Measurements from ENCODE around the gene G3BP2. TPM values are rescaled to one million over a fixed set of nuclear protein-coding genes. Genes with fewer than 3 reads are reported as not detected.

The G3BP2 gene
- total RNA-seq, 6 donors from 2014 or later = 42.8 to 121 (median 97.1) TPM

GRCh38 chr4:75715105-75715799 lies 42.0 kb upstream of the G3BP2 start:
- H3K4me3 ChIP-seq = no peak overlapping the region
- WGBS, 2 donors = 59 to 67% methylated on average over 4 of the region's 4 CpGs
- H3K27me3 ChIP-seq = no peaks in the 10 kb centered on the region
- DNase-seq = no peak
- TF ChIP-seq POLR2AphosphoS5 (IDR thresholded peaks at IDR 0.05) (no peak), EP300 (IDR thresholded peaks at IDR 0.05) (no peak), POLR2A (IDR thresholded peaks at IDR 0.05) (no peak), CTCF (IDR thresholded peaks at IDR 0.05) (no peak)
- ATAC-seq (ENCODE audit: low FRiP score in 2 of 2) = no peak
- H3K9me3 ChIP-seq = no peaks in the 10 kb centered on the region
- peaks cover 0 to 6% (median 0%) of the 10 kb centered on the region in 4 donors for H3K36me3 ChIP-seq
- no peaks in the 10 kb centered on the region for H3K4me1 ChIP-seq
- peak overlapping the region in 1 of 4 donors; percentile 10 for H3K27ac ChIP-seq

GRCh38 chr4:75714704-75715103 lies 41.5 kb upstream of the G3BP2 start:
- H3K9me3 ChIP-seq = no peaks in the 10 kb centered on the region
- peaks cover 0 to 6% (median 0%) of the 10 kb centered on the region in 4 donors for H3K36me3 ChIP-seq
- ATAC-seq (ENCODE audit: low FRiP score in 2 of 2) (no peak), DNase-seq (no peak)
- H3K4me3 ChIP-seq = no peak overlapping the region
- WGBS, 2 donors = 65 to 77% methylated on average over 1 of the region's 1 CpG
- H3K27me3 ChIP-seq = no peaks in the 10 kb centered on the region
- no peaks in the 10 kb centered on the region for H3K4me1 ChIP-seq
- peak overlapping the region in 1 of 4 donors; percentile 10 for H3K27ac ChIP-seq
- TF ChIP-seq POLR2AphosphoS5 (IDR thresholded peaks at IDR 0.05) = no peak
- no peak for TF ChIP-seq EP300 (IDR thresholded peaks at IDR 0.05)
- TF ChIP-seq CTCF (IDR thresholded peaks at IDR 0.05) = no peak
- no peak for TF ChIP-seq POLR2A (IDR thresholded peaks at IDR 0.05)

- ATAC-seq (ENCODE audit: low FRiP score in 2 of 2) = no peak
- Histone ChIP-seq H3K36me3 (peaks cover 0 to 6% (median 0%) of the 10 kb centered on the region in 4 donors), H3K27me3 (no peaks in the 10 kb centered on the region), H3K4me3 (no peak overlapping the region), H3K27ac (no peak overlapping the region), H3K9me3 (no peaks in the 10 kb centered on the region), H3K4me1 (no peaks in the 10 kb centered on the region)
- 92 to 97% methylated on average over 4 of the region's 4 CpGs for WGBS, 2 donors
- no peak for DNase-seq
- TF ChIP-seq POLR2AphosphoS5 (IDR thresholded peaks at IDR 0.05) = no peak
- no peak for TF ChIP-seq EP300 (IDR thresholded peaks at IDR 0.05)
- no peak for TF ChIP-seq CTCF (IDR thresholded peaks at IDR 0.05)
- TF ChIP-seq POLR2A (IDR thresholded peaks at IDR 0.05) = no peak
Observed at GRCh38 chr4:75714011-75714410, 40.8 kb upstream of the G3BP2 start.

DNA sequence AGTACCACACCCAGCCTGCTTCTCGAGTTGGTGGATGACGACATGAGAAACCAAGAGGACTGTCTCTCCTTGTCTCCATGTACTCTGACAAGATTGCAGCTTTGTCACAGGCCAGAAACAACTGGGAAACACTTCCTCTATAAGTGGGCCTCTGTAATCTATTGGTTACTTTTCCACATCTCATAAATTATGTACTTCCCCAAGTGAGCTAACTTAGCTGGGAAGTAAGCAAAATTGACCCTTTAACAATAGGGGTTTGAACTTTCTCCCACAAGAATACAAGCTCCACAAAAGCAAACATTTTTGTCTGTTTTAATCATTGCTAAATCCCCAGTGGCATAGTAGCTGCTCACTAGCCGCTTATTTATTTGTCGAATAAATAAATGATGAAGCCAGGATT lies 37.0 kb upstream of the G3BP2 start:
- 68 to 78% methylated on average over 4 of the region's 4 CpGs for WGBS, 2 donors
- DNase-seq (no peak), ATAC-seq (ENCODE audit: low FRiP score in 2 of 2) (peak in 1 of 2 donors; percentile 41)
- Histone ChIP-seq H3K4me1 (no peaks in the 10 kb centered on the region), H3K4me3 (no peak overlapping the region), H3K27me3 (no peaks in the 10 kb centered on the region), H3K36me3 (no peaks in the 10 kb centered on the region), H3K27ac (no peak overlapping the region), H3K9me3 (no peaks in the 10 kb centered on the region)
- TF ChIP-seq POLR2AphosphoS5 (IDR thresholded peaks at IDR 0.05) = no peak
- TF ChIP-seq POLR2A (IDR thresholded peaks at IDR 0.05) = no peak
- TF ChIP-seq EP300 (IDR thresholded peaks at IDR 0.05) = no peak
- TF ChIP-seq CTCF (IDR thresholded peaks at IDR 0.05) = no peak

GRCh38 chr4:75708218-75708691 lies 35.0 kb upstream of the G3BP2 start:
- no peak overlapping the region for H3K4me3 ChIP-seq
- no peaks in the 10 kb centered on the region for H3K36me3 ChIP-seq
- ATAC-seq (ENCODE audit: low FRiP score in 2 of 2) (peak; percentile 8 to 44), DNase-seq (no peak)
- no peak overlapping the region for H3K27ac ChIP-seq
- no peaks in the 10 kb centered on the region for H3K9me3 ChIP-seq
- no peaks in the 10 kb centered on the region for H3K4me1 ChIP-seq
- WGBS, 2 donors = 75 to 77% methylated on average over 3 of the region's 3 CpGs
- peak in 4 of 6 experiments; percentile 12 to 35 (median 24) for TF ChIP-seq CTCF (IDR thresholded peaks at IDR 0.05)
- no peak for TF ChIP-seq POLR2AphosphoS5 (IDR thresholded peaks at IDR 0.05)
- TF ChIP-seq EP300 (IDR thresholded peaks at IDR 0.05) = no peak
- no peak for TF ChIP-seq POLR2A (IDR thresholded peaks at IDR 0.05)
- no peaks in the 10 kb centered on the region for H3K27me3 ChIP-seq
